HL-60 (cell line): ENCODE results near the gene ZFP90.

Experiments used
- CTCF ChIP-seq: IDR thresholded peaks from one replicate; pipeline ENCODE4 v1.5.1; 2011; ENCODE audit warnings: low read length, control low read depth, inconsistent platforms; ENCODE audit not compliant: insufficient read depth
- POLR2AphosphoS5 ChIP-seq: IDR thresholded peaks from 2 replicates; pipeline ENCODE4 v1.6.1; 2012; ENCODE audit warnings: low read depth

- TF ChIP-seq POLR2AphosphoS5, result no peak
- TF ChIP-seq CTCF, result peak; percentile 2
Measured at GRCh38 chr16:68590201-68590994, 51.3 kb downstream of the ZFP90 start.
